SW 1271 (cell line): ENCODE data around the gene KDM4C.
"Not testable (repeated sequence)": the region's sequence is repeated elsewhere in the genome, so short reads cannot be mapped to it uniquely, and the experiment has no call there.

Experiments used
- DNase-seq, 2 experiments: peaks; one replicate each; lab custom pipeline; 2025; lab: John Stamatoyannopoulos, UW

KDM4C gene

GRCh38 chr9:6931913-6932312 is 174.1 kb downstream of the KDM4C start:
- DNase-seq = no peak

GRCh38 chr9:6936103-6936502 is 178.3 kb downstream of the KDM4C start:
- no peak for DNase-seq

- DNase-seq = no peak
Measured at GRCh38 chr9:6937209-6937608, 179.4 kb downstream of the KDM4C start.

GRCh38 chr9:6938447-6938846 is 180.7 kb downstream of the KDM4C start:
- DNase-seq = peak in 1 of 2 experiments; percentile 24

- DNase-seq = no peak
Measured at GRCh38 chr9:6938873-6939272, 181.1 kb downstream of the KDM4C start.

DNA sequence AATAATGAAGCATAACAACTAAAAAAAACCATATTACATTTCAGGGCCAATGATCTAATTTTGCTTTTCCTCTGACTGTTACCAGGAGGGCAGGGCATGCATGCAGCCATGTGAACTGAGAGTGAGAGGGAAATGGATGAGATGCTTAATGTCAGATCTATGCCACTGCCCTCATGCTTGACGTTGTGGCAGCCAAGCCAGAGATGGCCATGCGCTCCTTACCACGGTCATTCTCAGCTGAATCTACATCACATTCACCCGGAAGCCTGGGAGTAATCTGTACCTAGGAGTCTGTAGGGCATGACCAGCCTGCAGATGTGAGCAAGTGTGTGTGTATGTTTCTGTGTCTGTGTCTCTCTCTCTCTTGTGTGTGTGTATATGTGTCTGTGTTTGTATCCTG is 183.7 kb downstream of the KDM4C start:
- DNase-seq = no peak

DNA sequence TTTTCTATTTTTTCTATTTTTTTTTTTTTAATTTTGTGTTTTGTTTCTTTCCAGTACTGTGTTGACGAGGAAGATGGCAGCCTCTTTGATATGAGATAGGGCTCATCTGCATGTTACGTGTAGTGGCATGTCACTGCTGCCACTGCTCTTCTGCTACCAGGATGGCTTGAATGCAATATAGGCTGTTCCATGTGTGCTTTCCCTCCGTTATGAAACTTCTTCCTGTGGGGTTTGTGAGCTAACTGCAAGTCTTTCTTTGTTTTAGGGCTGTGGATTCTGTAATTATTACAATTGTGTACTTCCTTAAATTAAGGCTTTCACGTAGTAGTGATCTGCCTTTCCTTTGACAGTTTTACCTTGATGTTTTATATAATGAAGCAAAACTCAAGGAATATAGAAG is 184.6 kb downstream of the KDM4C start:
- no peak for DNase-seq

GRCh38 chr9:6943293-6943692 is 185.5 kb downstream of the KDM4C start:
- DNase-seq = no peak

GRCh38 chr9:6944093-6944551 is 186.3 kb downstream of the KDM4C start:
- no peak for DNase-seq

DNA sequence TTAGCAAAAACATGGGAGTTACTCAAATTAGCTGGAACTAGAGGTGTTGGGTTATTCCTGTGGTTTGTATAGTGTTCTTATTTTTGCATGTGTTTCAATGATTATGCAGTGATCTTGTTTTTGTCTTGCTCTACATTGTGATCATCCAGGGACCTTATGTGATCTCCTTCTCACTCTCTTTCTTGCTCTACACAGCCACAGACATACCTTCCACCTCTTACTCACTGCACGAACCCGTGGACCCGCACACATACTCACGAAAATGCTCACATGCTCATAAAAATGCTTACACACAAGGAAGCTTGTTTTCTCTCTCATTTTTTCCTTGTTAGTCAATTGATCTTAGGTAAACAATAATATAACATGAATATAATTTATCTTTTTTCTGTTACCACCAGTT is 187.1 kb downstream of the KDM4C start:
- no peak for DNase-seq

DNA sequence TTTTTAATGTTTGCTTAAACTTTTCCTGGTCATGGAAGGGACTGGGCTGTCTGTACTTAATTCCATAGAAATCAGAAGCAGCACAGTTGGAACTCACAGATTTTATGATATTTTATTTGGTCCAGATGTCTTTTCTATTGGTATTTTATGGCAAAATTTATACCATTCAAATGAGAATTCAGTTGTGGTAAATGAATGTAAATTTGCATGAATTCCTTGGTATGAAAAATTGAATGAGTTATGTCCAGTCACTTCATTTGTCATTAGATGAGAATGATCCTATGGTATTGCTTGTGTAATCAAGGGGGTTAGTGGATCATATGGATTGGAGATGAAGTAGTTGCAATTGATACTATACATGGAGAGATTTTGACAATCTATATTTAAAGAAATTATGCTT is 188.0 kb downstream of the KDM4C start:
- DNase-seq = no peak

DNA sequence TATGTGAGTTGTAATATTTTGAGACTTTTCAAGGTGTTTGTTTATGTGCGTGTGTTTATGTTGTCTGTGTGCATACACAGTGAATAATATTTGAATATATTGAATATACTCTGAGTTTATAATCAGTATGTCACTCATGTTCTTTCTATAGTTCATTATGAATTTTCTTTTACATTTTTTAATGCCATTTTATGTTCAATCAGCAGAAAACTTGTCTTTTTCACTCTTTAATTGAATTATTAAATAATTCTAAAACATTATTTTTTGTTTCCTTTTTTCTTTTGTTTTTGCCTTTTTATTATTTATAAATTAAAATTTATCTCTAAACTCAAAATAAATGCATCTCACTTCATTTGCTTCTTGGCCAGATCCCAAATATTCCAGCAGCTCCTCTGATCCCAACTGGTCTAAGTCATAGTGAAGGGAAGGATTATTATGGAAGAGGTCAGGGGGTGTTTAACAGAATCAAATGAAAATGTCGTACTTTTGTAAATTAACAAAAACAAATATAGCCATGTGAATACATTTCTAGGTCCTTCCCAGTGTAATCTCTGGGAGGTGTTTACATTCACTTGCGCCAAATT is 188.9 kb downstream of the KDM4C start:
- no peak for DNase-seq

- not testable (repeated sequence) for DNase-seq
Measured at GRCh38 chr9:6948921-6949320, 191.1 kb downstream of the KDM4C start.

- DNase-seq = no peak
Measured at GRCh38 chr9:6955251-6955921, 197.6 kb downstream of the KDM4C start.

- DNase-seq = no peak
Measured at GRCh38 chr9:6956879-6957278, 199.1 kb downstream of the KDM4C start.

DNA sequence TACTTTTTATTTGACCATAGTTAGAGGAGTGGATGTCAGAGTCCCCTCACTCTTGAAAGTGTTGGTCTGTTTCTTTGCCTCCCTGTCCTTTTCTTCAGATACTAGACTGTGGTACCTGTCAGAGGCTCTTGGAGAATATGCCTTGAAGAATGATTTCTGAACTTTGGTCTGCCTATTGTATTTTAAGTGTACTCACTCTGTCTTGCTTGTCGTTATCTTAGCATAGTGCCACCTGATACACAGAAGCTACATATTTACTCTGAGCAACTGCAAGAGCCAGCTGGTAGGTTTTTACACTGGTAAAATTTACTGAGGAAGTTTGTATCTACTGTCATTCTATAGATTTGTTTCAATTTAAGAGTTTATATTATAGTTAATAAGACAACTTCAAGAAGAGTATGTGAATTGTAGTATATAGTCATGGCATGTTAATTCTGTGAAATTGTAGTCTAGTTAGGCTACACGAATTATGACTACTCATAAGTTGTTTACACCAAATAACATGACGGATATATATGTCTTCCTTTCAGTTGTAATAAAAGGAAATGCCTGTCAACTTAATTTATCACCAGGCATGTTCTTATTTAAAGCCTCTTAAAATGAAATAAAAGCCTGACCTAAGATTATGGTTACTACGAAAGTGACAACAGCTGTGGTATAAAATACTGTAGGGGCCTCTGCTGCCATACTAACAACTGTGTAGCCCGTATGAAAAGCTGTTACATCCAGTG is 201.7 kb downstream of the KDM4C start:
- no peak for DNase-seq

DNA sequence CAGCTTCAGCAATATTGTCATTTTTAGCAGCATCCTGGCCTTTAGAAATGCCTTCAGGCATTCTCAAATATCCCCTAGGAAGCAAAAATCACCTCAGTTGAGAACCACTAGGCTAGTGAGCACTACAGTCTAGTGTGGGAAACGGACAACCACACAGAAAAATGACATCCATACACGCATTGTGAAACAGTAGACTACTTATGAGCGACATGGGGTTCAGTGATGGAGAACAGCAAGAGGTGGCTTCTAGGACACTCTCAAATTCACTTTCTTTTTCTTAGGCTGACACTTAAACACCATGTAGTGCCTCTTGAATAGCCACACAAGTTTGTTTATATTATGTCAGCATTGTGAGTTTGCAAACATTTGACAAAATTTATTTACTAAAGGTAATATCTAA is 203.0 kb downstream of the KDM4C start:
- no peak for DNase-seq

- no peak for DNase-seq
Measured at GRCh38 chr9:6961845-6962522, 204.2 kb downstream of the KDM4C start.

DNA sequence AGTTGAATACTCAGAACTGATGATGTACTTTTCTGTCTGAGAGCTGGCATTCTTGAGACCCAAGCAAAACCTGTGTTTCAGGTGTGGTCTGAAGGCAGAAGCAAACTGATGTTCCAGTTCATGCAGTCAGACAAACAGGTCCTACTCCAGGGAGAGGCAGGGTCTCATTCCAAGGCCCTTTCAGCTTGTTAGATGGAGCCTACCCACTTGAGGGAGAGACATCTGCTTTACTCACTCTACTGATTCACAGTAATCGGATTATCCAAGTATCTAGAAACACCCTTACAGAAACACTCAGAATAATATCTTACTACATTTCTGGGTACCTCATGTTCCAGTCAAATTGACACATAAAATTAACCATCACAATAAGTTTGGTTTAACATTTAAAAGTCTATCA is 207.8 kb downstream of the KDM4C start:
- DNase-seq = no peak

GRCh38 chr9:6968271-6968670 is 210.5 kb downstream of the KDM4C start:
- DNase-seq = no peak

DNA sequence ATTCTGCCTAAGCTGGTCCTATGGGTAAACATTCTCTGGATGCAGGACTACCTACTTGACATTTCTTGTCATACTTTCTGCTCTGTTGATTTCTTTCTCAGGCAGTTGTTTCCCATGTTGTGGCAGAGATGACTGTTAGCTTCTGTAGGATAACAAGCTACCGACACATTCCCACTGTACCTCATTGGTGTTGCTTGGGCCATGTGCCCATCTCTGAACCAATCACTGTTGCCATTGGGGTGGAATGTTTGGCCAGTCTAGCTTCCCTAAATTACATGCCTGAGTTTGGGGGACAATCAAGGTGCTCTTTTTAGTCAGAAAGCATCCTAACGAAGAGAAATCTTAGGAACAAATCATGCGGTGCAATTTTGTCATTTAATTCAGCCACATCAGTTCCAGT is 212.0 kb downstream of the KDM4C start:
- no peak for DNase-seq

- DNase-seq = no peak
Measured at GRCh38 chr9:6973089-6973488, 215.3 kb downstream of the KDM4C start.

DNA sequence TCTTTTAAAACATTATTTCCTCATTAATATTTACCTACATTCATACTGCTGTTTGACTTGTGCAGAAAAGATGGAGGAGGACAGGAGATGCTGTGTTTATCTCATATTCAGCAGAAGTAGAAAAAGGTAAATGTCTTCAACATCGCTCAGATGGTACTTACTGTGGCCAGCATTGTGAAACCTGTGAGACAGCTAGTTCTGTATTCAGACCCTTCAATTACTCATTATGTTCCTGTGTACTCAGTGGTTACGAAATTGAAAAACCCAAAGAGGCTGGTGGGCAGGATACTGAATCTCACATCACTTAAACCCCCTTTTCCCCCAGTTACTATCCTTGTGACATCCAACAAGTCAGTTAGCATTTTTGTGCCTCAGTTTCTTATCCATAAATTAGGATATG is 216.0 kb downstream of the KDM4C start:
- DNase-seq = no peak
